ENCODE results near the gene AOC1. TPM values are rescaled to one million over a fixed set of nuclear protein-coding genes. Genes with fewer than 3 reads are reported as not detected.

Gene AOC1
- total RNA-seq, 1 experiment from 2014 or later: not detected

DNA sequence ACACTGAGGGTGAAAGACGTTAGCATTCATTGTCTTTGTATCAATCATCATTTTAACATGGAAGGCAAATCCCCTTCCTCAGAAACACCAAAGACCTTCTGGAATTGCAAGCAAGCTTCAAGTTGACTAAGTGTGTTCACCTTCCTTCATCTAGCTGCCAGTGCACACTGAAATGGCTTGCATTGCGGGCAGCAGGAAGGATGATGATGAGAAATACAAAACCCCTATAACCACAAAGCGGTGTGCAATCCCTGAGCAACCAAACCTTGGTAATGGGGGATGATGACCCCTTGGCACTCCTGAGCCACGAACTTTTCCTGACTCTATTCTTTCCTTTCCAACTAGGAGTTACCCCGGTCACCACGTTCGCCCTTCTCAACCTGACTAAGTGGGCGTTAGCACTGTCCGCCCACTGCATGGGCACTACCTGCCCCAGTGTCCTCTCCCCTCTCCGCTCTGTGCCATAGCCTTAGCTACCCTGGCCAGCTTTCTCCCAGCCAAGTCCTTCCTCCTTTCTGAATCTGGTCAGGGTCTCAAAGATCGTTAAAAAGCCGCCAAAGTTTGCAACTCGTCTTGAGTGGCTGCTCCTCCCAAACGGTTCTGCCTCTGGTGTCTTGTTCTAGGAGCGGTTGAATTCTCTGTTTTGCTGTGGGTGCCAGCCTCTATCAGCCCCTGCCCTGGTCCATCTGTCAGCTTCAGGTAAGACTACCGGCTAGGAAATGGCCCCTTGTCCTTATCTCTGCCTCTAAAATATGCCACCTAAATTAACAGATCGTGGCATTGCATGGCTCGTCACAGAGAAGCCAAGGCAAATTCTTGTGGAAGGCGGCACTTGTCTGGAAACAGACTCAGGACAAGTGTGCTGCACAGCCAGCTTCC lies 586 bp upstream of the AOC1 start:
- TF ChIP-seq CTCF (conservative IDR thresholded peaks at IDR 0.05; ENCODE audit: low read depth, low read length) (no peak), EZH2 (IDR thresholded peaks at IDR 0.05; ENCODE audit: borderline replicate concordance, low read depth, low read length, poor library complexity, severe bottlenecking) (no peak)
- no peak overlapping the region for H3K4me3 ChIP-seq (ENCODE audit: low read depth, low read length, poor library complexity, severe bottlenecking)
- intact Hi-C loops (cut with micrococcal nuclease; ENCODE audit: unreplicated experiment): no loop called here

GRCh38 chr7:150854066-150855000 lies 2.0 kb downstream of the AOC1 start:
- ChIA-PET CTCF (interaction anchor here (0.9 kb wide), 1 partner anchor 22 kb away, joined by 3 read pairs; no protein-coding TSS in a partner anchor), POLR2A (ENCODE audit: low non-redundant PET) (no interaction called here)
- no peaks in the 10 kb centered on the region for H3K4me1 ChIP-seq (ENCODE audit: insufficient read depth, low read length, poor library complexity, severe bottlenecking)
- no peak overlapping the region for H3K27ac ChIP-seq (ENCODE audit: low read depth, low read length, poor library complexity, severe bottlenecking)
- no TSS peak for BruUV-seq (replicated peaks)
- intact Hi-C loops (cut with micrococcal nuclease; ENCODE audit: unreplicated experiment): no loop called here
- no peaks in the 10 kb centered on the region for H3K9me3 ChIP-seq (ENCODE audit: low read depth, low read length, poor library complexity, severe bottlenecking)
- H3K27me3 ChIP-seq (replicated peaks; ENCODE audit: insufficient read depth, low read depth, low read length, poor library complexity): no peaks in the 10 kb centered on the region
- H3K4me3 ChIP-seq (ENCODE audit: low read depth, low read length, poor library complexity, severe bottlenecking): no peak overlapping the region
- DNase-seq (ENCODE audit: low spot score): no peak
- H3K36me3 ChIP-seq (ENCODE audit: insufficient read depth, low read length, poor library complexity, severe bottlenecking): no peaks in the 10 kb centered on the region
- TF ChIP-seq EZH2 (IDR thresholded peaks at IDR 0.05; ENCODE audit: borderline replicate concordance, low read depth, low read length, poor library complexity, severe bottlenecking) (no peak), CTCF (conservative IDR thresholded peaks at IDR 0.05; ENCODE audit: low read depth, low read length) (no peak)

More for the DNA sequence above, 586 bp upstream of the AOC1 start:
- ChIA-PET POLR2A (ENCODE audit: low non-redundant PET) (no interaction called here), CTCF (no interaction called here)
- Histone ChIP-seq H3K36me3 (ENCODE audit: insufficient read depth, low read length, poor library complexity, severe bottlenecking) (no peaks in the 10 kb centered on the region), H3K9me3 (ENCODE audit: low read depth, low read length, poor library complexity, severe bottlenecking) (no peaks in the 10 kb centered on the region), H3K4me1 (ENCODE audit: insufficient read depth, low read length, poor library complexity, severe bottlenecking) (no peaks in the 10 kb centered on the region), H3K27ac (ENCODE audit: low read depth, low read length, poor library complexity, severe bottlenecking) (no peak overlapping the region), H3K27me3 (replicated peaks; ENCODE audit: insufficient read depth, low read depth, low read length, poor library complexity) (no peaks in the 10 kb centered on the region)
- no TSS peak for BruUV-seq (replicated peaks)
- no peak for DNase-seq (ENCODE audit: low spot score)

DNA sequence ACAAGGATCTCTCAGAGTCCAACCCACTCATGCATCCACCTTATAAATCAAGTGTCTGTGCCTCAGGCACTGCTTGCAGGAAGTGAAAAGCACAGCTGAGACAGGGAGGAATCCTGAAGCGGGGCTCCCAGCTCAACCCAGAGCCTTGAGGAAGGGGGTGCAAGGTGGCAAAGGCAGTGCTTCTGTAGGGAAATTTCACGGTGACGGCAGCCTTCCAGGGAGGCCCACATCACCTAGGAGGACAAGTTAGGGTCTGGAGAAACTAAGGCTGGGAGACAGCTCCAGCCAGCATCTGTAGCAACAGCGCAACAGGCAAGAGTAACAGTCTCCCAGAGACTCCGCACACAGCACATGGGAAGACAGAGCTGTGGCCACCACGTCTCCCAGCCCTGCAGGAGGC lies 2.7 kb downstream of the AOC1 start:
- no peak overlapping the region for H3K27ac ChIP-seq (ENCODE audit: low read depth, low read length, poor library complexity, severe bottlenecking)
- TF ChIP-seq EZH2 (IDR thresholded peaks at IDR 0.05; ENCODE audit: borderline replicate concordance, low read depth, low read length, poor library complexity, severe bottlenecking): no peak
- TF ChIP-seq CTCF (conservative IDR thresholded peaks at IDR 0.05; ENCODE audit: low read depth, low read length): no peak
- no peak overlapping the region for H3K4me3 ChIP-seq (ENCODE audit: low read depth, low read length, poor library complexity, severe bottlenecking)
- no peaks in the 10 kb centered on the region for H3K4me1 ChIP-seq (ENCODE audit: insufficient read depth, low read length, poor library complexity, severe bottlenecking)
- no peaks in the 10 kb centered on the region for H3K27me3 ChIP-seq (replicated peaks; ENCODE audit: insufficient read depth, low read depth, low read length, poor library complexity)
- intact Hi-C loops (cut with micrococcal nuclease; ENCODE audit: unreplicated experiment): no loop called here
- CTCF ChIA-PET: interaction anchor here (0.9 kb wide), 1 partner anchor 21 kb away, joined by 3 read pairs; no protein-coding TSS in a partner anchor
- BruUV-seq (replicated peaks): no TSS peak
- H3K9me3 ChIP-seq (ENCODE audit: low read depth, low read length, poor library complexity, severe bottlenecking): no peaks in the 10 kb centered on the region
- DNase-seq (ENCODE audit: low spot score): no peak
- POLR2A ChIA-PET (ENCODE audit: low non-redundant PET): no interaction called here
- H3K36me3 ChIP-seq (ENCODE audit: insufficient read depth, low read length, poor library complexity, severe bottlenecking): no peaks in the 10 kb centered on the region

Data from A673 (cell line).